H9 (cell line): ENCODE data around the gene UPK3A. TPM values are rescaled to one million over a fixed set of nuclear protein-coding genes. Genes with fewer than 3 reads are reported as not detected.

Experiments used
- DNase-seq: peaks from one replicate; pipeline ENCODE4 v3.0.0-alpha.2; 2017
- H2AFZ ChIP-seq: one replicate; pipeline ENCODE4 v1.6.1; 2013; ENCODE audit warnings: mild to moderate bottlenecking, low read length, control low read depth, moderate library complexity
- H2AK5ac ChIP-seq: 2 replicates; pipeline ENCODE4 v1.6.1; 2013; ENCODE audit warnings: low read length, control low read depth, mixed read lengths; ENCODE audit not compliant: insufficient read length
- H2BK120ac ChIP-seq: one replicate; pipeline ENCODE4 v1.6.1; 2013; ENCODE audit warnings: low read depth, mild to moderate bottlenecking, low read length, control low read depth, inconsistent platforms; ENCODE audit not compliant: poor library complexity, severe bottlenecking
- H2BK12ac ChIP-seq: 2 replicates; pipeline ENCODE4 v1.6.1; 2013; ENCODE audit warnings: low read length, control low read depth, mixed read lengths, low read depth; ENCODE audit not compliant: insufficient read length
- H2BK15ac ChIP-seq: 2 replicates; pipeline ENCODE4 v1.6.1; 2013; ENCODE audit warnings: low read depth, low read length, control low read depth
- H2BK20ac ChIP-seq: one replicate; pipeline ENCODE4 v1.6.1; 2013; ENCODE audit warnings: low read depth, mild to moderate bottlenecking, low read length, control low read depth, inconsistent platforms; ENCODE audit not compliant: poor library complexity, severe bottlenecking
- H2BK5ac ChIP-seq: 2 replicates; pipeline ENCODE4 v1.6.1; 2013; ENCODE audit warnings: low read length, control low read depth, mixed read lengths; ENCODE audit not compliant: insufficient read length
- H3K14ac ChIP-seq: 2 replicates; pipeline ENCODE4 v1.6.1; 2013; ENCODE audit warnings: low read length, control low read depth; ENCODE audit not compliant: insufficient read depth
- H3K18ac ChIP-seq: 2 replicates; pipeline ENCODE4 v1.6.1; 2013; ENCODE audit warnings: low read depth, mild to moderate bottlenecking, mixed read lengths, low read length, control low read depth; ENCODE audit not compliant: insufficient read length
- H3K23ac ChIP-seq: 2 replicates; pipeline ENCODE4 v1.6.1; 2013; ENCODE audit warnings: low read length, control low read depth, mixed read lengths, low read depth; ENCODE audit not compliant: insufficient read length
- H3K23me2 ChIP-seq: 2 replicates; pipeline ENCODE4 v1.6.1; 2013; ENCODE audit warnings: low read depth, mild to moderate bottlenecking, mixed read lengths, low read length, control low read depth; ENCODE audit not compliant: insufficient read length, poor library complexity, severe bottlenecking
- H3K27ac ChIP-seq: 2 replicates; pipeline ENCODE4 v1.5.1; 2013; ENCODE audit warnings: low read length, control low read depth, mixed read lengths, low read depth; ENCODE audit not compliant: insufficient read length
- H3K27me3 ChIP-seq: 2 replicates; pipeline ENCODE4 v1.6.1; 2013; ENCODE audit warnings: low read length, control low read depth, inconsistent platforms; ENCODE audit not compliant: insufficient read depth
- H3K4ac ChIP-seq: 2 replicates; pipeline ENCODE4 v1.6.1; 2013; ENCODE audit warnings: low read depth, mild to moderate bottlenecking, control low read depth, inconsistent platforms, low read length, moderate library complexity
- H3K4me1 ChIP-seq: 2 replicates; pipeline ENCODE4 v1.6.1; 2013; ENCODE audit warnings: low read length, control low read depth, inconsistent platforms; ENCODE audit not compliant: insufficient read depth
- H3K4me2 ChIP-seq: 2 replicates; pipeline ENCODE4 v1.6.1; 2013; ENCODE audit warnings: low read length, control low read depth, mixed read lengths; ENCODE audit not compliant: insufficient read length, insufficient read depth
- H3K56ac ChIP-seq: 2 replicates; pipeline ENCODE4 v1.6.1; 2013; ENCODE audit warnings: low read depth, mild to moderate bottlenecking, mixed read lengths, low read length, control low read depth; ENCODE audit not compliant: insufficient read length
- H3K79me1 ChIP-seq: 2 replicates; pipeline ENCODE4 v1.6.1; 2013; ENCODE audit warnings: low read depth, mild to moderate bottlenecking, moderate library complexity, low read length, control low read depth, inconsistent platforms; ENCODE audit not compliant: insufficient read depth, poor library complexity, severe bottlenecking
- H3K79me2 ChIP-seq: 2 replicates; pipeline ENCODE4 v1.6.1; 2013; ENCODE audit warnings: low read length, control low read depth, inconsistent platforms; ENCODE audit not compliant: insufficient read depth
- H3K9ac ChIP-seq: 2 replicates; pipeline ENCODE4 v1.6.1; 2013; ENCODE audit warnings: low read length, control low read depth, mixed read lengths; ENCODE audit not compliant: insufficient read length; ENCODE audit errors: extremely low read depth
- H3K9me3 ChIP-seq: one replicate; pipeline ENCODE4 v1.6.1; 2013; ENCODE audit warnings: low read depth, low read length, inconsistent platforms; ENCODE audit not compliant: control insufficient read depth
- H3T11ph ChIP-seq: one replicate; pipeline ENCODE4 v1.6.1; 2013; ENCODE audit warnings: mild to moderate bottlenecking, low read length, control low read depth, inconsistent platforms
- H4K20me1 ChIP-seq: one replicate; pipeline ENCODE4 v1.6.1; 2013; ENCODE audit not compliant: control insufficient read depth, insufficient read length, insufficient read depth
- H4K5ac ChIP-seq: 2 replicates; pipeline ENCODE4 v1.6.1; 2013; ENCODE audit warnings: low read depth, mild to moderate bottlenecking, mixed read lengths, low read length, control low read depth; ENCODE audit not compliant: insufficient read length
- H4K8ac ChIP-seq: replicated peaks from 2 replicates; pipeline ENCODE4 v1.6.1; 2013; ENCODE audit warnings: low read length, control low read depth, mixed read lengths, low read depth; ENCODE audit not compliant: insufficient read length
- H4K91ac ChIP-seq: 2 replicates; pipeline ENCODE4 v1.6.1; 2013; ENCODE audit warnings: low read depth, mild to moderate bottlenecking, moderate library complexity, mixed read lengths, low read length, control low read depth; ENCODE audit not compliant: insufficient read length
- H3K27ac Mint-ChIP-seq, 3 experiments: 2 replicates in 2 of 3; 3 replicates in 1 of 3; pipeline ENCODE4 v1.8.0; 2020 to 2021; ENCODE audit warnings: mixed read lengths in 3 of 3, mild to moderate bottlenecking in 1 of 3, moderate library complexity in 1 of 3
- H3K27me3 Mint-ChIP-seq: 2 replicates; pipeline ENCODE4 v1.8.0; 2021; ENCODE audit warnings: low read depth, mild to moderate bottlenecking, moderate library complexity, mixed read lengths
- H3K36me3 Mint-ChIP-seq, 3 experiments: 2 replicates in 2 of 3; 3 replicates in 1 of 3; pipeline ENCODE4 v1.8.0; 2020 to 2021; ENCODE audit warnings: low read depth in 3 of 3, mixed read lengths in 3 of 3; ENCODE audit not compliant: insufficient read depth in 1 of 3
- H3K4me1 Mint-ChIP-seq, 2 experiments: 2 replicates each; pipeline ENCODE4 v1.8.0; 2020; ENCODE audit warnings: mixed read lengths in 2 of 2
- H3K4me3 Mint-ChIP-seq, 2 experiments: 2 replicates in 1 of 2; 3 replicates in 1 of 2; pipeline ENCODE4 v1.8.0; 2020 to 2021; ENCODE audit warnings: mild to moderate bottlenecking in 2 of 2, mixed read lengths in 2 of 2, moderate library complexity in 1 of 2
- H3K9me3 Mint-ChIP-seq, 2 experiments: 2 replicates in 1 of 2; 3 replicates in 1 of 2; pipeline ENCODE4 v1.8.0; 2020; ENCODE audit warnings: mild to moderate bottlenecking in 2 of 2, mixed read lengths in 2 of 2, moderate library complexity in 1 of 2
- WGBS: extraction: QIAGEN DNeasy Blood & Tissue Kit; methylation state at CpG from one replicate; pipeline ENCODE4 v1.1.7; 2013; ENCODE audit warnings: missing lambda C conversion rate, low lambda C conversion rate, mixed read lengths; ENCODE audit not compliant: insufficient read length; ENCODE audit errors: extremely low coverage; 5-methylcytosine and 5-hydroxymethylcytosine counted together
- total RNA-seq: library from RNA; stranded (reverse); gene quantifications from 2 replicates; pipeline ENCODE4 v1.2.1, GENCODE V29; 2021
- TF ChIP-seq, protein P1 (sequence below): fragments of 200-600 bp; sonication (generic); conservative IDR thresholded peaks from 3 replicates; pipeline ENCODE4 v1.8.0; 2021; ENCODE audit warnings: antibody characterized with exemption, mild to moderate bottlenecking

The UPK3A gene
- total RNA-seq, 1 experiment from 2014 or later = not detected

DNA sequence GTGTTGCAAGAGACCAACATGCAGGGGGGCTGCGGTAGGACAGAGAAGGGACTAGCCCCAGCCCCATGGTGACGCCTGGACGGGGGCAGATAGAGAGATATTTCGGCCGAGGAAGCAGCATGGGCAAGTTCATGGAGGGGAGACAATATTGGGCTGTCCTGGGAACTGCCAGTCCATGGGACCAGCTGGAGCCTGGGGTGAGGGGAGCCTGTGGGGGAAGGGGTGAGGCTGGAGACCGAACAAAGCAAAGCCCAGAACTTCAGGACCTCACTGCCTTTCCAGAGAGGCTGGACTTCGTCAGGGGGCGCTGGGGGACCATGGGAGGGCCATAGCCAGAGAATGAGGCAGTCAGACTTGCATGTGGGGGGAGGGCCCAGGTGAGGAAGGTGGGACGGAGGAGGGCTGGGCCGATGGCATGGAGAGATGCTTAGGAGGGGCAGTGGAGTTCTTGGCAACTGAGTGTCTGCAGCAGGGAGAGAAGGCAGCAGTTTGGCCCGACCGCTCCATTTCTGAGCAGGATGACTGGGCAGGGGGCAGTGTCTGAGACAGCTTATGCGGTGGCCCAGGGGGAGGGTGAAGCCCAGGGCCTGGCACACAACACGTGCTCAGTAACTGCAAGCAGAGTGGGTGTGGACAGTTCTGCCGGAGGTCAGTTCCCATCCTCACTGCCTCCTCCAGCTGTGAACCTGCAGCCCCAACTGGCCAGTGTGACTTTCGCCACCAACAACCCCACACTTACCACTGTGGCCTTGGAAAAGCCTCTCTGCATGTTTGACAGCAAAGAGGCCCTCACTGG, 712 bp downstream of the UPK3A start:
- Histone ChIP-seq H3K9me3 (no peaks in the 10 kb centered on the region), H3K79me2 (no peaks in the 10 kb centered on the region), H3K27ac (no peak overlapping the region), H3K9ac (no peak overlapping the region), H3K23me2 (peaks cover 10% of the 10 kb centered on the region), H3K4me2 (peak overlapping the region; percentile 57), H2AFZ (no peak overlapping the region), H3K56ac (no peak overlapping the region), H3K18ac (no peak overlapping the region), H3K27me3 (peaks cover 5% of the 10 kb centered on the region; the same call in 1 of the 2 replicates), H4K5ac (no peak overlapping the region), H2BK120ac (no peak overlapping the region), H3K4ac (no peak overlapping the region), H3T11ph (no peak overlapping the region), H4K20me1 (no peaks in the 10 kb centered on the region), H2BK20ac (no peak overlapping the region), H3K4me1 (peaks cover 2% of the 10 kb centered on the region; the same call in 1 of the 2 replicates), H2BK5ac (no peak overlapping the region), H4K91ac (no peak overlapping the region), H3K79me1 (no peaks in the 10 kb centered on the region), H3K23ac (no peak overlapping the region), H4K8ac (no peak overlapping the region), H2AK5ac (no peak overlapping the region), H3K14ac (no peak overlapping the region), H2BK12ac (no peak overlapping the region), H2BK15ac (no peak overlapping the region)
- TF ChIP-seq, protein P1, sequence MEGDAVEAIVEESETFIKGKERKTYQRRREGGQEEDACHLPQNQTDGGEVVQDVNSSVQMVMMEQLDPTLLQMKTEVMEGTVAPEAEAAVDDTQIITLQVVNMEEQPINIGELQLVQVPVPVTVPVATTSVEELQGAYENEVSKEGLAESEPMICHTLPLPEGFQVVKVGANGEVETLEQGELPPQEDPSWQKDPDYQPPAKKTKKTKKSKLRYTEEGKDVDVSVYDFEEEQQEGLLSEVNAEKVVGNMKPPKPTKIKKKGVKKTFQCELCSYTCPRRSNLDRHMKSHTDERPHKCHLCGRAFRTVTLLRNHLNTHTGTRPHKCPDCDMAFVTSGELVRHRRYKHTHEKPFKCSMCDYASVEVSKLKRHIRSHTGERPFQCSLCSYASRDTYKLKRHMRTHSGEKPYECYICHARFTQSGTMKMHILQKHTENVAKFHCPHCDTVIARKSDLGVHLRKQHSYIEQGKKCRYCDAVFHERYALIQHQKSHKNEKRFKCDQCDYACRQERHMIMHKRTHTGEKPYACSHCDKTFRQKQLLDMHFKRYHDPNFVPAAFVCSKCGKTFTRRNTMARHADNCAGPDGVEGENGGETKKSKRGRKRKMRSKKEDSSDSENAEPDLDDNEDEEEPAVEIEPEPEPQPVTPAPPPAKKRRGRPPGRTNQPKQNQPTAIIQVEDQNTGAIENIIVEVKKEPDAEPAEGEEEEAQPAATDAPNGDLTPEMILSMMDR = peak; percentile 40; the same call in 2 of the 3 replicates
- DNase-seq = peak; percentile 81
- H3K4me3 Mint-ChIP-seq = peak overlapping the region; percentile 63 to 80
- H3K27me3 Mint-ChIP-seq = peaks cover 64% of the 10 kb centered on the region
- peak overlapping the region in 2 of 3 experiments; percentile 21 to 54; a peak in 2 of 7 replicates for H3K27ac Mint-ChIP-seq
- peaks cover 17 to 19% of the 10 kb centered on the region in 2 experiments for H3K4me1 Mint-ChIP-seq
- no peaks in the 10 kb centered on the region for H3K9me3 Mint-ChIP-seq
- no peaks in the 10 kb centered on the region; a peak in 1 of 7 replicates for H3K36me3 Mint-ChIP-seq
- WGBS = no CpG with 5 or more reads among the region's 16 CpGs
